Measurements from ENCODE around the gene SESN1.

GRCh38 chr6:109055771-109056235 is 38.8 kb downstream of the SESN1 start:
- no peak for TF ChIP-seq POLR2AphosphoS5 (IDR thresholded peaks at IDR 0.05; ENCODE audit: low read depth, low read length)
- no peak for TF ChIP-seq POLR2A (IDR thresholded peaks at IDR 0.05; ENCODE audit: low read depth, low read length)
- TF ChIP-seq TAF1 (IDR thresholded peaks at IDR 0.05; ENCODE audit: borderline replicate concordance, low read depth, low read length), result no peak

Measured in GM12892 (cell line).